PC-3 (cell line): ENCODE measurements around the gene ANKS1A. TPM values are rescaled to one million over a fixed set of nuclear protein-coding genes. Genes with fewer than 3 reads are reported as not detected.

Source experiments
- ATAC-seq: fragments of 200-7000 bp; cut with Tn5 transposase; 2 replicates; pipeline ENCODE4 v1.9.1; 2020; ENCODE audit warnings: mild to moderate bottlenecking, moderate library complexity
- BruUV-seq: library from RNA; stranded (reverse); fragments of 400-500 nt; replicated peaks from 2 replicates; lab custom pipeline; 2021; lab: Mats Ljungman, UMichigan
- CTCF ChIA-PET: fragments of 300-600 bp; sonication (Branson Sonifier 250); formaldehyde crosslinking; loops from one replicate; lab custom pipeline; 2022; ENCODE audit warnings: antibody characterized with exemption; lab: Charles Lee
- POLR2A ChIA-PET: fragments of 300-600 bp; sonication (Branson Sonifier 250); formaldehyde crosslinking; loops from one replicate; lab custom pipeline; 2022; ENCODE audit warnings: antibody characterized with exemption; ENCODE audit not compliant: unreplicated experiment; lab: Charles Lee
- DNase-seq: peaks from one replicate; pipeline ENCODE4 v3.0.0-alpha.2; 2015
- H2AFZ ChIP-seq: fragments of 300-600 bp; sonication (generic); 2 replicates; pipeline ENCODE4 v1.6.0; 2016; ENCODE audit warnings: antibody characterized with exemption, low read length
- H3F3A ChIP-seq: fragments of 300-600 bp; sonication (generic); one replicate; pipeline ENCODE4 v1.6.0; 2017; ENCODE audit warnings: antibody characterized with exemption, low read length, control low read depth, mild to moderate bottlenecking; ENCODE audit not compliant: unreplicated experiment
- H3K27ac ChIP-seq: fragments of 300-600 bp; sonication (generic); 2 replicates; pipeline ENCODE4 v1.5.1; 2016; ENCODE audit warnings: mild to moderate bottlenecking, low read length
- H3K27me3 ChIP-seq: fragments of 300-600 bp; sonication (generic); 2 replicates; pipeline ENCODE4 v1.6.1; 2016; ENCODE audit warnings: low read length, mixed read lengths
- H3K36me3 ChIP-seq: fragments of 300-600 bp; sonication (generic); 2 replicates; pipeline ENCODE4 v1.6.1; 2016; ENCODE audit warnings: low read depth, mixed run types, low read length, mixed read lengths
- H3K4me1 ChIP-seq: fragments of 300-600 bp; sonication (generic); 2 replicates; pipeline ENCODE4 v1.5.1; 2016; ENCODE audit warnings: low read length; ENCODE audit not compliant: insufficient read depth
- H3K4me2 ChIP-seq: fragments of 300-600 bp; sonication (generic); 2 replicates; pipeline ENCODE4 v1.6.0; 2016; ENCODE audit warnings: low read length
- H3K4me3 ChIP-seq: fragments of 300-600 bp; sonication (generic); 2 replicates; pipeline ENCODE4 v1.5.1; 2016; ENCODE audit warnings: mild to moderate bottlenecking, low read length, mixed read lengths
- H3K79me2 ChIP-seq: fragments of 300-600 bp; sonication (generic); 2 replicates; pipeline ENCODE4 v1.6.1; 2017; ENCODE audit warnings: low read length, mixed read lengths
- H3K9ac ChIP-seq: fragments of 300-600 bp; sonication (generic); 2 replicates; pipeline ENCODE4 v1.6.0; 2016; ENCODE audit warnings: mild to moderate bottlenecking, low read length
- H3K9me2 ChIP-seq: fragments of 300-600 bp; sonication (generic); replicated peaks from 2 replicates; pipeline ENCODE4 v1.6.1; 2016; ENCODE audit warnings: mixed run types, low read length, mixed read lengths
- H3K9me3 ChIP-seq: fragments of 300-600 bp; sonication (generic); 2 replicates; pipeline ENCODE4 v1.6.1; 2016; ENCODE audit warnings: low read length, mixed read lengths
- H4K20me1 ChIP-seq: fragments of 300-600 bp; sonication (generic); 2 replicates; pipeline ENCODE4 v1.6.1; 2016; ENCODE audit warnings: low read length, mixed read lengths
- EZH2 ChIP-seq: fragments of 300-600 bp; sonication (generic); IDR thresholded peaks from one replicate; pipeline ENCODE4 v1.6.1; 2017; ENCODE audit warnings: antibody characterized with exemption, mild to moderate bottlenecking, low read length; ENCODE audit not compliant: unreplicated experiment
- EZH2phosphoT487 ChIP-seq: fragments of 300-600 bp; sonication (generic); IDR thresholded peaks from 2 replicates; pipeline ENCODE4 v1.6.1; 2018; ENCODE audit warnings: mild to moderate bottlenecking, antibody characterized with exemption, low read length, borderline replicate concordance
- intact Hi-C: fragments of 100-400 bp; cut with micrococcal nuclease; formaldehyde crosslinking; loops from 2 replicates; pipeline ENCODE4 v1.9.0; 2023
- total RNA-seq: library from RNA; depleted of rRNA; stranded (reverse); fragments of >200 nt; gene quantifications from 2 replicates; pipeline ENCODE4 v1.2.3, GENCODE V29; 2014
- TF ChIP-seq, protein P1 (sequence below): fragments of 300-600 bp; sonication (generic); conservative IDR thresholded peaks from 2 replicates; pipeline ENCODE4 v1.5.1; 2017; ENCODE audit warnings: antibody characterized with exemption, low read depth, mild to moderate bottlenecking, low read length

ANKS1A gene
- total RNA-seq, 1 experiment from 2014 or later = 18.8 TPM

DNA sequence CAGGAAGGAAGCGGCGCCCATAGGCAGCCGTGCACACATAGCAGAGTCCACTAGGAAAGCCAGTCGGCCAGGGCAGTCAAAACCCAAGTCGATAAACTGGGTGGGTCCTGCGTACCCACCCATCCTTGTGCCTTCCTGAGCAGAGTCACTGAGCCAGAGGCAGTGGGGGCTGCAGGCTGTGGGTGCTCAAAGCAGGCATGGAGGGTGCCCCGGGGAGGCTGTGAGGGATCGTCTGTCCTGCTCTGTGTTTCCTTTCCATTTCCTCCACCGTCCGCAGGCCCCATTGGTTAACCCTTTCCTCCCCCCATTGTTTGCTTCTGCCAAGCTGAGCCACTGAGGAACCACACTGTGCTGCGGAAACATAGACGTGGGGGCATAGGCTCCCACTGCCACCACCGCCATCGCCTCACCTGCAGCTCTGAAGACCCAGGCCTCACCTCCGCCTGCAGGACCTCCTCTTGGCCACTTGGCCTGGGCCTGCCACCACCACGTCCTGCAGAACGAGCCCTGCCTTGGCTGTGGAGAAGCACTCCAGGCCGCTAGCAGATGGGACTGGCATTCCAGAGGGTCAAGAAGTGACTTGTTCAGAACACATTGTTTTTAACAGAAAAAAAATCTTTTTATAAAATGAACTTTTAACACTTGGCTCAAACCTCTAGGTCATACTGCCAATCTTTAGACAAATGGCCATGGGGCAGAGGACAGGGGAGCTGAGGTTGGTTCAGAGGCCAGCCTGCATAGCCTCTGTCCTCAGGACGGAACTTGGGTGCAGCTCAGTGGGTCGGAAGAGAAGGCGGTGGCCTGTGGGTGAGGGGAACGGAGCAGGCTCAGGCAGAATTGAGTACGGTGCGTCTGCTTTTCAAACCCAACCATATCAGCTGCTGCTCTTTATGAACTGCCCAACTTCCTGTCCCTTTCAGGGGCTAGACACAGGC, 199.5 kb downstream of the ANKS1A start:
- ChIA-PET POLR2A (no interaction called here), CTCF (no interaction called here)
- TF ChIP-seq EZH2 (no peak), EZH2phosphoT487 (no peak)
- TF ChIP-seq, protein P1, sequence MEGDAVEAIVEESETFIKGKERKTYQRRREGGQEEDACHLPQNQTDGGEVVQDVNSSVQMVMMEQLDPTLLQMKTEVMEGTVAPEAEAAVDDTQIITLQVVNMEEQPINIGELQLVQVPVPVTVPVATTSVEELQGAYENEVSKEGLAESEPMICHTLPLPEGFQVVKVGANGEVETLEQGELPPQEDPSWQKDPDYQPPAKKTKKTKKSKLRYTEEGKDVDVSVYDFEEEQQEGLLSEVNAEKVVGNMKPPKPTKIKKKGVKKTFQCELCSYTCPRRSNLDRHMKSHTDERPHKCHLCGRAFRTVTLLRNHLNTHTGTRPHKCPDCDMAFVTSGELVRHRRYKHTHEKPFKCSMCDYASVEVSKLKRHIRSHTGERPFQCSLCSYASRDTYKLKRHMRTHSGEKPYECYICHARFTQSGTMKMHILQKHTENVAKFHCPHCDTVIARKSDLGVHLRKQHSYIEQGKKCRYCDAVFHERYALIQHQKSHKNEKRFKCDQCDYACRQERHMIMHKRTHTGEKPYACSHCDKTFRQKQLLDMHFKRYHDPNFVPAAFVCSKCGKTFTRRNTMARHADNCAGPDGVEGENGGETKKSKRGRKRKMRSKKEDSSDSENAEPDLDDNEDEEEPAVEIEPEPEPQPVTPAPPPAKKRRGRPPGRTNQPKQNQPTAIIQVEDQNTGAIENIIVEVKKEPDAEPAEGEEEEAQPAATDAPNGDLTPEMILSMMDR = no peak
- H3K79me2 ChIP-seq = no peaks in the 10 kb centered on the region
- no peaks in the 10 kb centered on the region for H3K9me3 ChIP-seq
- H3K9ac ChIP-seq = no peak overlapping the region
- H3K27me3 ChIP-seq = no peaks in the 10 kb centered on the region
- no TSS peak for BruUV-seq
- H3K4me1 ChIP-seq = no peaks in the 10 kb centered on the region
- H3K36me3 ChIP-seq = peaks cover 3% of the 10 kb centered on the region; the same call in 1 of the 2 replicates
- H3K4me2 ChIP-seq = no peak overlapping the region
- no peak for ATAC-seq
- DNase-seq = no peak
- H3K9me2 ChIP-seq = no peaks in the 10 kb centered on the region
- H3F3A ChIP-seq = no peaks in the 10 kb centered on the region
- no peaks in the 10 kb centered on the region for H4K20me1 ChIP-seq
- no peak overlapping the region for H3K4me3 ChIP-seq
- intact Hi-C loops = no loop called here
- no peak overlapping the region for H2AFZ ChIP-seq
- H3K27ac ChIP-seq = no peak overlapping the region

DNA sequence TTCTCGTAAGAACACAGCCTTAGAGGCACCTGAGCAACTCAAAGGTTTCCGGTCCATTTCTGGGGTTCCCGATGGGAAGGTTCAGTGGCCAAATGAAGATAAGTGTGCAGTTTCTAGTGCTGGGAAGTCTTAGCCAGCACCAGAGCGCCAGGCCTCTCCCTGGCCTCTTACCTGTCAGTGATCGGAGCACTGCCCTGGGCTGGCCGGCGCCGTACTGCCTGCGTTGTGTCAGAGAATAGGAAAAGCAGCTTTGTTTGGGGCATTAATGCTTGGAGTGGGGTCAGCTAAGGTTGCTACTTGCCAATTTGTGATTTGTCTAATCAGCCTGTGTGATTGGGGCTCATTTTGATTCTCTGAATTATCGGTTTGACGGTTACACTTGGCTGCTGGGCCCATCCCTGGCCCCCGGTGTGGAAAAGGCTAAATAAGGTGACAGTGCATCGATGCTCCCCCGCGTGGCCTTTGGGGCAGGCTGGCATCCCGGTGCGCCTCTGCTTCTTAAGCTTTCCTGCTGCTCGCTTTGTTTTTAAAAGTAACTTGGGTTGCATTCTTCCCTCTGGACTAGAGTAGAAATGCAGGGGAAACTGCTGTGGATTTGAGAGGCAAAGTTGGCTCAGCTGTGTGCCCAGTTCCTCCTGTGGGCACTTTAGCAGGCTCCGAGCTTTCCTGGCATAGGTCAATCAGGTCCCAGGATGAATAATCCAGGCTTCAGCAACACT, 200.3 kb downstream of the ANKS1A start:
- no peaks in the 10 kb centered on the region for H3K9me2 ChIP-seq
- no peak overlapping the region for H3K4me3 ChIP-seq
- no peak overlapping the region for H2AFZ ChIP-seq
- ATAC-seq (no peak), DNase-seq (no peak)
- H3F3A ChIP-seq = no peaks in the 10 kb centered on the region
- CTCF ChIA-PET = no interaction called here
- H3K9ac ChIP-seq = no peak overlapping the region
- H3K4me2 ChIP-seq = no peak overlapping the region
- BruUV-seq = no TSS peak
- TF ChIP-seq EZH2phosphoT487 (no peak), EZH2 (no peak)
- TF ChIP-seq, protein P1 = no peak
- H3K4me1 ChIP-seq = no peaks in the 10 kb centered on the region
- H3K36me3 ChIP-seq = no peaks in the 10 kb centered on the region; the same call in 1 of the 2 replicates
- no peaks in the 10 kb centered on the region for H3K9me3 ChIP-seq
- no peak overlapping the region for H3K27ac ChIP-seq
- H4K20me1 ChIP-seq = no peaks in the 10 kb centered on the region
- POLR2A ChIA-PET = no interaction called here
- intact Hi-C loops = no loop called here
- H3K79me2 ChIP-seq = no peaks in the 10 kb centered on the region
- H3K27me3 ChIP-seq = no peaks in the 10 kb centered on the region
